Fibroblast of mammary gland (primary cell): ENCODE measurements around the gene UBR7.

Experiments used
- DNase-seq: peaks from one replicate; pipeline ENCODE4 v3.0.0-alpha.2; 2010; ENCODE audit warnings: low read depth
- H3K4me3 ChIP-seq: 2 replicates; pipeline ENCODE4 v1.5.1; 2011; ENCODE audit warnings: low read depth, mild to moderate bottlenecking, low read length, moderate library complexity; ENCODE audit not compliant: control insufficient read depth
- CTCF ChIP-seq: conservative IDR thresholded peaks from 2 replicates; pipeline ENCODE4 v1.5.1; 2011; ENCODE audit warnings: low read depth, low read length, inconsistent platforms; ENCODE audit not compliant: control insufficient read depth, insufficient read depth

UBR7 gene

GRCh38 chr14:93186466-93186865 is 20.6 kb upstream of the UBR7 start:
- TF ChIP-seq CTCF, result no peak
- DNase-seq, result no peak

GRCh38 chr14:93186956-93187355 is 20.1 kb upstream of the UBR7 start:
- DNase-seq, result no peak
- no peak overlapping the region for H3K4me3 ChIP-seq
- no peak for TF ChIP-seq CTCF

More at GRCh38 chr14:93186466-93186865, 20.6 kb upstream of the UBR7 start:
- H3K4me3 ChIP-seq, result no peak overlapping the region

- DNase-seq, result no peak
- no peak overlapping the region for H3K4me3 ChIP-seq
- TF ChIP-seq CTCF, result no peak
Measured at GRCh38 chr14:93195316-93195999, 11.6 kb upstream of the UBR7 start.

GRCh38 chr14:93199031-93199430 is 8.0 kb upstream of the UBR7 start:
- no peak for TF ChIP-seq CTCF
- no peak for DNase-seq
- no peak overlapping the region for H3K4me3 ChIP-seq

- DNase-seq, result no peak
- H3K4me3 ChIP-seq, result no peak overlapping the region
- TF ChIP-seq CTCF, result no peak
Measured at GRCh38 chr14:93200553-93200952, 6.5 kb upstream of the UBR7 start.

- H3K4me3 ChIP-seq, result no peak overlapping the region
- DNase-seq, result no peak
- TF ChIP-seq CTCF, result no peak
Measured at GRCh38 chr14:93201155-93201704, 5.8 kb upstream of the UBR7 start.
